Measurements from ENCODE around the gene MICU1.

Gene MICU1

DNA sequence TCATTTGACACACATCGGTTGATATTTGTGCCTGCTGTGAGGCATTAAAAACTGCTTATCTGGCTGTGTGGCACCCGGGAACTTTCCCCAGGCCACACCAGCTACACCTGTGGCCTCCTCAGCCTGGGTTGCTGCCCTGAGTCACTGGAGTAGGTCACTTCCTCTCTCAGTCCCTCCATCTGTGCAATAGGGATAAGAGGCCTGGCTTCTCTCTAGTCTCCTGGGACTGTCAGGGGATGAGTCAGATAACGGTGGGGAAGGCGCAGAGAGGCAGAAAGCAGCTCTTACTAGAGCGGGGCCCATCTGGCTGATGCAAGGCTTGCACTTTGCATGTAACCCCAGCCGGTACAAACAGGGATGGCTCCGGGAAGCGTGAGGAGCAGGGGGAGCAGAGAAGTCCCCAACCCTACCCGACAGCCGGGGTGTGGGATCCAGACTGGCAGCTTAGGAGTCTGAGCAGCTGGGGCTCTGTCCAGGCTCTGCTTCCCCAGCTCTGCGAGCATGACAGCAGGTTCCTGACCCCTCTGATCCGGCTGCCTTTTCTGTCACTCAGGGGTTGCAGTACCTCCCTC is 305.1 kb downstream of the MICU1 start:
- no peaks in the 10 kb centered on the region for H3K27me3 Mint-ChIP-seq (ENCODE audit: low read depth)
- H3K9me3 Mint-ChIP-seq: no peaks in the 10 kb centered on the region
- no peaks in the 10 kb centered on the region for H3K36me3 Mint-ChIP-seq (ENCODE audit: low read depth)
- H3K4me3 Mint-ChIP-seq: peak overlapping the region; percentile 69 to 84 (median 74)
- H3K4me1 Mint-ChIP-seq: peaks cover 71% of the 10 kb centered on the region
- peak overlapping the region; percentile 95 to 99 (median 96) for H3K27ac Mint-ChIP-seq
- TF ChIP-seq, protein P1, sequence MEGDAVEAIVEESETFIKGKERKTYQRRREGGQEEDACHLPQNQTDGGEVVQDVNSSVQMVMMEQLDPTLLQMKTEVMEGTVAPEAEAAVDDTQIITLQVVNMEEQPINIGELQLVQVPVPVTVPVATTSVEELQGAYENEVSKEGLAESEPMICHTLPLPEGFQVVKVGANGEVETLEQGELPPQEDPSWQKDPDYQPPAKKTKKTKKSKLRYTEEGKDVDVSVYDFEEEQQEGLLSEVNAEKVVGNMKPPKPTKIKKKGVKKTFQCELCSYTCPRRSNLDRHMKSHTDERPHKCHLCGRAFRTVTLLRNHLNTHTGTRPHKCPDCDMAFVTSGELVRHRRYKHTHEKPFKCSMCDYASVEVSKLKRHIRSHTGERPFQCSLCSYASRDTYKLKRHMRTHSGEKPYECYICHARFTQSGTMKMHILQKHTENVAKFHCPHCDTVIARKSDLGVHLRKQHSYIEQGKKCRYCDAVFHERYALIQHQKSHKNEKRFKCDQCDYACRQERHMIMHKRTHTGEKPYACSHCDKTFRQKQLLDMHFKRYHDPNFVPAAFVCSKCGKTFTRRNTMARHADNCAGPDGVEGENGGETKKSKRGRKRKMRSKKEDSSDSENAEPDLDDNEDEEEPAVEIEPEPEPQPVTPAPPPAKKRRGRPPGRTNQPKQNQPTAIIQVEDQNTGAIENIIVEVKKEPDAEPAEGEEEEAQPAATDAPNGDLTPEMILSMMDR (IDR thresholded peaks at IDR 0.05; ENCODE audit: unreplicated experiment in 3 of 3): no peak

DNA sequence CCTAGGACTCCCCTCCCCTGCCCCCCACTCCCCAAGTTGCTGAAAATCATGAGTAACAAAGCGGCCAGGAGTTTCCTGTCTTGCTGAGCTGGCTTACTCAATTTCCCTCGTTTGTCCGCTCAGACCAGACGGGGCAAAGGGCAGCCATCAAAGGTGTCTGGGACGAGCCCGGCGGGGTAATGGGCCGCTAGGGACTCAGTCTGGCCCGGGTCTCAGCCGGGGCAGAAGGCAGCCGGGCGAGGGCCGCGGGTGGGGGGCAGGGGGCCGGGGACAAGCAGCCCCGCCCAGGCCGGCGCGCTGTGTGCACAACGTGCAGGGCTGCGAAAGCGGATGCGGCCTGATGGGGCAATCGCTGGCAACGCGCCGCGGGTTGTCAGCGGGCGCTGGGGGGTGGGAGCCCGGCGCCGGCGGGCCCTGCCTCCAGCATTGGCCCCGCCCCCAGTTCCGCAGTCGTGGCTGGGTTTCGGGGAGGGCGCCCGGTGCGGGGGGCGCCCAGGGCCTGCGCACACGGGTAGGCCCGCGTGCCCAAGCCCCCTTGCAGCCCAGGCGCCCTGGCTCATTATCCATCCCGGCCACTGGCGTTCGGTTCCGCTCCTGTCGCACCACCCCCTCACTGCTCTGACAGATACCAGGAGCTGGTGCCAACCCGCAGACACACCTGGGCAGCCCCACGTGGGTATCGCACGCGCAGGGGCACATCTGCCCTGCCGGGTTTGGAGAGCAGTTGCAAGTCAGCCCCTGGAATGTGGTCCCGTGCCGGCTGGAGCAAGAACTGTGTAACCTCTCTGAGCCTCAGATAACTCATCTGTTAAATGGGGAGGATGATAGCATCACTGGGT is 306.2 kb downstream of the MICU1 start:
- H3K36me3 Mint-ChIP-seq (ENCODE audit: low read depth): no peaks in the 10 kb centered on the region
- H3K9me3 Mint-ChIP-seq: no peaks in the 10 kb centered on the region
- H3K27ac Mint-ChIP-seq: peak overlapping the region; percentile 95 to 99 (median 96)
- peak overlapping the region in 2 of 3 experiments; percentile 23 to 40 for H3K4me3 Mint-ChIP-seq
- H3K27me3 Mint-ChIP-seq (ENCODE audit: low read depth): no peaks in the 10 kb centered on the region
- H3K4me1 Mint-ChIP-seq: peaks cover 71% of the 10 kb centered on the region
- TF ChIP-seq, protein P1 (IDR thresholded peaks at IDR 0.05; ENCODE audit: unreplicated experiment in 3 of 3): no peak

DNA sequence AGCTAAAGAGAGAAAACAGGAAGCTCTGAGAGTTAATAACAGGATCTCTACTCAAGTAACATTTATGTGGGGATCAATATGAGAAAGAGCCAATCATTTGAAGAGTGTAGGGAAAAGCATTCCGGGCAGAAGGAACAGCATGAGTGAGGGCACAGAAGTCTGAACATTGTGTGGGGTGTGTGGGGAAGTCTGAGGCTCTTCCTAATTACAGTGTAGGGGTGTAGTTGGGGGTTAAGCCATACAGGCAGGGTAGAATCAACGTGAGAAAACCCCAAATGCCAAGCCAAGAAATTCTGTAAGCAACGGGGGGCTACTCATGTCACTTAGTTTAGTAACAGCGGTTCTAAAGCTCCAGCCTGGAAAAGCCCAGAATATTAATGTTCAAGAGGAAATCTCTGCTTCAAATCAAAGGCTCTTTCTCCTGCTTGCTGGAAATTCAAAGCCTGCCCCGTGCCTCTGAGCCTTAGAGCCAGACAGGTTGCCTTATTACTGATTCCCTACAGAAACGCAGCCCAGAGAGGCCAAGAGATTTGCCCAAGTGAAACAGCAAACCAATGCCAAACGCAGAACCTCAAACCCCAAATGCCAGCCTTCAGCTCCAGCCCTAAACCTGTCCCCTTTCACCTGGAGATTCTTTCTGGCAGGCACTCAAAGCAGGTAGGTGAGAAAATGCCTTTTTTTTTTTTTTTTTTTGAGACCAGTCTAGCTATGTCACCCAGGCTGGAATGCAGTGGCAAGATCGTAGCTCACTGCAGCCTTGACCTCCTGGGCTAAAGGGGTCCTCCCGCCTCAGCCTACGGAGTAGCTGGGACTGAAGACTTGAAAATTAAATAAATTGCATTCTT is 307.2 kb downstream of the MICU1 start:
- no peaks in the 10 kb centered on the region for H3K36me3 Mint-ChIP-seq (ENCODE audit: low read depth)
- H3K27ac Mint-ChIP-seq: peak overlapping the region; percentile 69 to 84 (median 71)
- H3K4me1 Mint-ChIP-seq: peaks cover 64% of the 10 kb centered on the region
- TF ChIP-seq, protein P1 (IDR thresholded peaks at IDR 0.05; ENCODE audit: unreplicated experiment in 3 of 3): no peak
- no peaks in the 10 kb centered on the region for H3K27me3 Mint-ChIP-seq (ENCODE audit: low read depth)
- no peaks in the 10 kb centered on the region for H3K9me3 Mint-ChIP-seq
- peak overlapping the region; percentile 14 to 67 (median 53) for H3K4me3 Mint-ChIP-seq

Measured in nephron (organoid).